Measurements from ENCODE around the gene LRRC37A. TPM values are rescaled to one million over a fixed set of nuclear protein-coding genes. Genes with fewer than 3 reads are reported as not detected.
"Not testable (repeated sequence)": the region's sequence is repeated elsewhere in the genome, so short reads cannot be mapped to it uniquely, and the experiment has no call there.

LRRC37A gene
- total RNA-seq, 6 experiments from 2014 or later = 0.46 to 0.91 (median 0.68) TPM

DNA sequence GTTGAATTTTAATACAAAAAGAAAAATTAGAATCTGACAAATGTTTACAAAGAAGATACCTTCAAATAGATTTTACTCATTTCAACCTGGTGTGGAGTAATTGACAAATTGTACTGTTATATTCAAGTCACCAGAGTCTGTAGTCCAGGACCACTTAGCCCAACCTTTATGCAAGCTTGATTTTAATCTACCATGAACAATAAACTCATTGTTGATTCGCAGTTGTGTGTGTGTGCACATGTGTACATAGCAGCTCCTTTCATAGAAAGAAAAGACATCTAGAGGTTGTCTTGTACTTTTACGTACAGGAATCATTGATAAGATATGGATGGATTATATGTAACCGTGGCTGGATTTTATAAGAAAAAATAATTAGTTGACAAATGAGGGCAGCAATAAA lies 20.7 kb upstream of the LRRC37A start:
- no peak for DNase-seq
- Mint-ChIP-seq H3K27me3 (ENCODE audit: insufficient read depth) (peaks cover 26% of the 10 kb centered on the region), H3K4me3 (no peak overlapping the region), H3K4me1 (ENCODE audit: low read depth) (no peaks in the 10 kb centered on the region), H3K27ac (no peak overlapping the region), H3K36me3 (ENCODE audit: low read depth) (no peaks in the 10 kb centered on the region), H3K9me3 (peaks cover under 1% of the 10 kb centered on the region; the same call in 1 of the 2 replicates)
- TF ChIP-seq, protein P1, sequence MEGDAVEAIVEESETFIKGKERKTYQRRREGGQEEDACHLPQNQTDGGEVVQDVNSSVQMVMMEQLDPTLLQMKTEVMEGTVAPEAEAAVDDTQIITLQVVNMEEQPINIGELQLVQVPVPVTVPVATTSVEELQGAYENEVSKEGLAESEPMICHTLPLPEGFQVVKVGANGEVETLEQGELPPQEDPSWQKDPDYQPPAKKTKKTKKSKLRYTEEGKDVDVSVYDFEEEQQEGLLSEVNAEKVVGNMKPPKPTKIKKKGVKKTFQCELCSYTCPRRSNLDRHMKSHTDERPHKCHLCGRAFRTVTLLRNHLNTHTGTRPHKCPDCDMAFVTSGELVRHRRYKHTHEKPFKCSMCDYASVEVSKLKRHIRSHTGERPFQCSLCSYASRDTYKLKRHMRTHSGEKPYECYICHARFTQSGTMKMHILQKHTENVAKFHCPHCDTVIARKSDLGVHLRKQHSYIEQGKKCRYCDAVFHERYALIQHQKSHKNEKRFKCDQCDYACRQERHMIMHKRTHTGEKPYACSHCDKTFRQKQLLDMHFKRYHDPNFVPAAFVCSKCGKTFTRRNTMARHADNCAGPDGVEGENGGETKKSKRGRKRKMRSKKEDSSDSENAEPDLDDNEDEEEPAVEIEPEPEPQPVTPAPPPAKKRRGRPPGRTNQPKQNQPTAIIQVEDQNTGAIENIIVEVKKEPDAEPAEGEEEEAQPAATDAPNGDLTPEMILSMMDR (IDR thresholded peaks at IDR 0.05) = no peak

DNA sequence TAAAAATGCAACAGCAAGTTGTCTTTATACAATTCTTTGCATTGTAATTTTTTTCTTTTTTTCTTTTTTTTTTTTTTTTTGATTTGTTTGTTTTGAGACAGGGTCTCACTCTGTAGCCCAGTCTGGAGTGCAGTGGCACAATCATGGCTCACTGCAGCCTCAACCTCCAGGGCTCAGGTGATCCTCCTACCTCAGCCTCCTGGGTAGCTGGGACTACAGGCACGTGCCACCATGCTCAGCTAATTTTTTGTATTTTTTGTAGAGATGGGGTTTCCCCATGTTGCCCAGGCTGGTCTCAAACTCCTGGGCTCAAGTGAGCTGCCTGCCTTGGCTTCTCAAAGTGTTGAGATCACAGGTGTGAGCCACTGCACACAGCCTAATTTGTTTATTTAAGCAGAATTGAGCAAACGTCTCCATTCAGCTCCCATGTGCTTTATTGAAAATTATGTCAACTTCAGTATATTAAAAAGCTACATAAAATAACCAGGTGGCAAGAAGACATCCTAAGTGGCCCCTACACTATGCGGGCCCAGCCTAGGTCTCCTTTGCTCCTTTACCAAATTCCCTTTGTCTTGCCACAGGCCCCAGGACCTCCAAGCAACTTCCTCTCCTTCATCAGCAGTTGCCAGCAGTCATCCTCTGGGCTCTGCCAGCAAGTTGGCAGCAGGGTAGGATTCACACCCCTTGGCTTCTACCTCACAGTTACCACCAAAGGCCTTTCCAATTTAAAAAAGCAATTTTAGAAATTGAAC lies 18.0 kb upstream of the LRRC37A start:
- not testable (repeated sequence) for H3K4me1 Mint-ChIP-seq (ENCODE audit: low read depth); DNase-seq; H3K27ac Mint-ChIP-seq; H3K9me3 Mint-ChIP-seq; H3K4me3 Mint-ChIP-seq; H3K36me3 Mint-ChIP-seq (ENCODE audit: low read depth)
- peaks cover 16% of the 10 kb centered on the region for H3K27me3 Mint-ChIP-seq (ENCODE audit: insufficient read depth)

DNA sequence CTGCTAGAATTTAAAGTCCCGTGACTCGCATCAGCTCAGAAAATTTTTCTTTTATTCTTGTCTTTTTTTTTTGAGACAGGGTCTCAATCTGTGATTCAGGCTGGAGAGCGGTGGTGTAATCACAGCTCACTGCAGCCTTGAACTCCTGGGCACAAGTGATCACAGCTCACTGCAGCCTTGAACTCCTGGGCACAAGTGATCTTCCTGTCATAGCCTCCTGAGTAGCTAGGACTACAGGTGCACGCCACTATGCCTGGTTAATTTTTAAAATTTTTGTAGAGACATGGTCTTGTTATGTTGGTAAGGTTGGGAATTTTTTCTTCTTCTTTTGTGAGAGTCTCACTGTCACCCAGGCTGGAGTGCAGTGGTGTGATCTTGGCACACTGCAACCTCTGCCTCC lies 13.6 kb upstream of the LRRC37A start:
- H3K9me3 Mint-ChIP-seq; H3K4me3 Mint-ChIP-seq; H3K36me3 Mint-ChIP-seq (ENCODE audit: low read depth); H3K27ac Mint-ChIP-seq; H3K27me3 Mint-ChIP-seq (ENCODE audit: insufficient read depth); DNase-seq: not testable (repeated sequence)
- H3K4me1 Mint-ChIP-seq (ENCODE audit: low read depth) = peaks cover 37% of the 10 kb centered on the region

DNA sequence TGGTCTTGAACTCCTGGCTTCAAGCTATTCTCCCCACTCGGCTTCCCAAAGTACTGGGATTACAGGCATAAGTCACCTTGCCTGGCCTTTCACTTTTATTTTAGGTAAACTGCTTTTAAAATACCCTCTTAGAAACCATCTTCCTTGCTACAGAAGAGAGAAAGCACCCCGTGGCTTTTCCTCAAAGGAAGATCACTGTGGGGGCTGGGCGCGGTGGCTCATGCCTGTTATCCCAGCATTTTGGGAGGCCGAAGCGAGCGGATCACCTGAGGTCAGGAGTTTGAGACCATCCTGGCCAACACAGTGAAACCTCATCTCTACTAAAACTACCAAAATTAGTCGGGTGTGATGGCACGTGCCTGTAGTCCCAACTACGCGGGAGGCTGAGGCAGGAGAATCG lies 12.3 kb upstream of the LRRC37A start:
- not testable (repeated sequence) for H3K27me3 Mint-ChIP-seq (ENCODE audit: insufficient read depth); H3K27ac Mint-ChIP-seq; DNase-seq; H3K36me3 Mint-ChIP-seq (ENCODE audit: low read depth); H3K9me3 Mint-ChIP-seq; H3K4me3 Mint-ChIP-seq
- H3K4me1 Mint-ChIP-seq (ENCODE audit: low read depth) = peaks cover 47% of the 10 kb centered on the region

DNA sequence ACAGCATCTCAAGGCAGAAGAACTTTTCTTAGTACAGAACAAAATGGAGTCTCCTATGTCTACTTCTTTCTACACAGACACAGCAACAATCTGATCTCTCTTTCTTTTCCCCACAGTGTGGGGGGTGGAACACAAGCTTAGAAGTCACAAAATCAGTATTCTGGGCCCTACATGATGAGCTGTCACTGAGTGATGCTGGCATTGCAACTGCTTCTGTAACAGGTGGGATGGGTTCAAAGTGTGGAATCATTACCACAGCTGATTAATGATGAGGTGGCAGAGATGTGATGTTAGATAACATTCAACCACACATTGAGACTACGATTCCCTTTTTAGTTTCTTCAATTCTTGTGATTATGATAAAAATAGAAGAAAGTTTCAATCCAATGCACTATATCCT lies 10.5 kb upstream of the LRRC37A start:
- H3K27ac Mint-ChIP-seq; H3K36me3 Mint-ChIP-seq (ENCODE audit: low read depth): not testable (repeated sequence)

DNA sequence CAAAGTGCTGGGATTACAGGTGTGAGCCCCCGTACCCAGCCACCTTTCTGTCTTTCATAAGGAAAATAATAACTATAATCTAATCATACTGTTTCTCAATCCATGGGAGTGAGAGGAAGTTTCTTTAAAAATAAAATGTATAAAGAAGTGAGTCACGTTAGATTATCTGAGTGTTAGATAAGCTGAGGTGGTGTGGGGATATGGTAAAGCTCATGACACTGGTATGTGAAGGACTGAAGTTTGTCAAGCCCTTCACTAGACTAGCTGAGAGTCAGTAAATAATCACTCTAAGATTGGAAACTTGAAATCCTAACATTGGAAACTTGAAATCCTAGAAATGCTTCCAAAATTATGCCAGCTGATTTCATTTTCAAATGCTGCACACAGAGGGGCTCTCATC lies 9.4 kb upstream of the LRRC37A start:
- H3K27ac Mint-ChIP-seq; DNase-seq; H3K36me3 Mint-ChIP-seq (ENCODE audit: low read depth); H3K9me3 Mint-ChIP-seq; H3K27me3 Mint-ChIP-seq (ENCODE audit: insufficient read depth); H3K4me3 Mint-ChIP-seq: not testable (repeated sequence)
- peaks cover 37% of the 10 kb centered on the region for H3K4me1 Mint-ChIP-seq (ENCODE audit: low read depth)

More for the DNA sequence above, 10.5 kb upstream of the LRRC37A start:
- not testable (repeated sequence) for H3K9me3 Mint-ChIP-seq; H3K27me3 Mint-ChIP-seq (ENCODE audit: insufficient read depth); H3K4me3 Mint-ChIP-seq; DNase-seq
- H3K4me1 Mint-ChIP-seq (ENCODE audit: low read depth) = peaks cover 45% of the 10 kb centered on the region

DNA sequence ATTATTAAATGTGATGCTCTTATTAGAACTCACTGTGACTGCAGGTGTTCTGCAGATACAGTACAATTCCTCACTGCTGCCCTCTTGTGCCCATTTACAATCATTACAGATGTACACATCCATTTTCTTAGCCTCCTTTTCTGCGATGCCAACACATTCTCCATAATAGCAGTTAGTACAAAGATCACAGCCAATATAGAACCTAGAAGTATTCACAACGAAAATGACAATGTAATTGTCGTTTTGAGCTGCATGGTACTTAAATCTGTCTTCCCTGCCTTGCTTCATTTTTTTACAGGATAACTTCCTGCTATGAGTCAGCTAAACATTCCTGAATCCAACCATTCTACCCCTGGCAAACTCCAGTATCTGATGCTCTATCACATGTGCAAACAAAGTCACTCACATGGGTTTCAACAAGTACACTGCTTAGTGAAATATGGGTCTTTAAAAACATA lies 8.1 kb upstream of the LRRC37A start:
- TF ChIP-seq, protein P1 (IDR thresholded peaks at IDR 0.05) = peak; percentile 90
- Mint-ChIP-seq H3K4me3 (peak overlapping the region; percentile 62), H3K27ac (peak overlapping the region; percentile 36), H3K4me1 (ENCODE audit: low read depth) (peaks cover 37% of the 10 kb centered on the region)
- not testable (repeated sequence) for H3K36me3 Mint-ChIP-seq (ENCODE audit: low read depth); H3K9me3 Mint-ChIP-seq; H3K27me3 Mint-ChIP-seq (ENCODE audit: insufficient read depth)
- peak; percentile 47 for DNase-seq

DNA sequence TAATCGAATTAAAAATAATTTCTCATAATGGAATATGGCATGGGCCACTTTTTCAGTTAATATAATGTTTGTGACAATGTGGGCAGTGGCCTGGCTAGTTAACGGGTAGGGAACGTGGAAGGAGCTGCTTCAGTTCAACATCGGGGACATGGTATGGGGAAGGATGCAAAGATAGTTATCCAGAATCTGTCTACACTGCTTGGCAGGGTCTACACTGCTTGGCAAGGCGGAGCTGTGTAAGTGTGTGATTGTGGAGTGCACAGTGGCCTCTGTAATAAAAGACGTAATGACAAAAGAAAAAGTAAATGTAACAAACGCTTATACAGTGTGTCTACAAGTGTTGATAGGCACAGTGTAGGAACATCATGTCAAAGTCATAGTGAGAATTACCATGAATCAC lies 7.3 kb upstream of the LRRC37A start:
- not testable (repeated sequence) for DNase-seq; H3K4me3 Mint-ChIP-seq; H3K36me3 Mint-ChIP-seq (ENCODE audit: low read depth); H3K9me3 Mint-ChIP-seq; H3K27me3 Mint-ChIP-seq (ENCODE audit: insufficient read depth); H3K27ac Mint-ChIP-seq
- H3K4me1 Mint-ChIP-seq (ENCODE audit: low read depth) = peaks cover 37% of the 10 kb centered on the region

DNA sequence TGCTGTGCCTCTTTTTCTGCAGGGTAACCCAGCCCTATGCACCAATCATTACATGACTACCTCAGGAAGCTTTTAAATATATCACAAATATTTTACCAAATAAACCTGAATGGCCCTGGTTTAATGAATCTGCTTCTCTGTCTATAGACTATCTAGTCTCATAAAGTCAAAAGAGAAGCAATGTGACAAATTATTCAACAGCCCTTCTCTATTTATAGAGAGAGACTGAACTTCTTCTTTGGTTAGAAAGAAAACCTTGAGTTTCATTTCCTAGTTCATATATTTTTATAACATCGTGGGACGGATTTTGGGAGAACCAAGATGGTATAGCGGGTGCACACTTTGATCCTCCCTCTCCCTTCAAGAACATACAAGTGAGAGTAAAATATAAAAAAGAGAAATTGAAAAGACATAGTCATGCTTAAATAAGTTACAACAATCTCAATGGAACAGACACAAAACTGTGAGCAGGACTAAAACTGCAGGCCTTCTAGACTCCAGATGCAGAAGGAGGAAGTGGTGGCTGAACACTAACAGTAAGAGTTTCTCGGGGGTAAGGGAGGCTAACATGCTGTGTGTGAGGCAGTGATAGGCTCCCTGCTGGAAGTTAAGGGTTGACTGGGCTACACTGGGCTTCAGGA lies 3.9 kb upstream of the LRRC37A start:
- H3K4me1 Mint-ChIP-seq (ENCODE audit: low read depth) = peaks cover 11% of the 10 kb centered on the region
- not testable (repeated sequence) for H3K36me3 Mint-ChIP-seq (ENCODE audit: low read depth); H3K4me3 Mint-ChIP-seq; H3K9me3 Mint-ChIP-seq; H3K27ac Mint-ChIP-seq; H3K27me3 Mint-ChIP-seq (ENCODE audit: insufficient read depth); DNase-seq

DNA sequence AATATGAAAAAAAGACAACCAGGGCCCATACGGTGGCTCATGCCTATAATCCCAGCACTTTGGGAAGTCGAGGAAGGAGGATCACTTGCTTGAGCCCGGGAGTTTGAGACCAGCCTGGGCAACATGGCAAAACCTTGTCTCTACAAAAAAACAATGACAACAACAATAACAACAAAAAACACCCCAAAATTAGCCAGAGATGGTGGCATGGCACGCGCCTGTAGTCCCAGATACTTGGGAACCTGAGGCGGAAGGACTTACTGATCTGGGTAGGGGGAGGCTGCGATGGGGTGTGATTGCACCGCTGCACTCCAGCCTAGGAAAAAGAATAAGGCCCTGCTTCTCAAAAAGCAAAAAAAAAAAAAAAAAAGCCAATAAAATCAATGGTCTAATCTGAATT lies 3.3 kb upstream of the LRRC37A start:
- H3K4me3 Mint-ChIP-seq; H3K4me1 Mint-ChIP-seq (ENCODE audit: low read depth); H3K27me3 Mint-ChIP-seq (ENCODE audit: insufficient read depth); H3K36me3 Mint-ChIP-seq (ENCODE audit: low read depth); H3K9me3 Mint-ChIP-seq; DNase-seq; H3K27ac Mint-ChIP-seq: not testable (repeated sequence)

DNA sequence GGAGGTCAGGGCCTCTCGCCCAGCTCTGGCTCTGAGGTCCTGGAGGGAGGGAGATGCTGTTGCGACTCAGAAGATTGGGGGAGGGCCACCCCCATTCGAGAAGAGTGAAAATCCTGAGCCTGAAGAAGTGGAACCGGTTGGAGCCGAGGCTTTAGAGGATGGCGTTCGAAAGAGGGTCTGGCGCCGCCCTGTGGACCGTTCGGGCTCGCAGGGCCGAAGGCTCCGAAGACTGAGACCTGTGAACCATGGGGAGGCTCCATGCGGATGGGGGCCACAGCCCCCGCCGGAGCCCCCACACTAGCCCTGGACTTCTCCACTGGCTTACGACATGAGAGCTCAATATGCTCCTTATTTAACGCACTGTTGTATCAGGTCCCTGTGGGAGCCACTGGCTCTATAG lies 46.3 kb downstream of the LRRC37A start:
- not testable (repeated sequence) for H3K36me3 Mint-ChIP-seq (ENCODE audit: low read depth); H3K9me3 Mint-ChIP-seq; DNase-seq; H3K4me1 Mint-ChIP-seq (ENCODE audit: low read depth); H3K27ac Mint-ChIP-seq; H3K27me3 Mint-ChIP-seq (ENCODE audit: insufficient read depth); H3K4me3 Mint-ChIP-seq

DNA sequence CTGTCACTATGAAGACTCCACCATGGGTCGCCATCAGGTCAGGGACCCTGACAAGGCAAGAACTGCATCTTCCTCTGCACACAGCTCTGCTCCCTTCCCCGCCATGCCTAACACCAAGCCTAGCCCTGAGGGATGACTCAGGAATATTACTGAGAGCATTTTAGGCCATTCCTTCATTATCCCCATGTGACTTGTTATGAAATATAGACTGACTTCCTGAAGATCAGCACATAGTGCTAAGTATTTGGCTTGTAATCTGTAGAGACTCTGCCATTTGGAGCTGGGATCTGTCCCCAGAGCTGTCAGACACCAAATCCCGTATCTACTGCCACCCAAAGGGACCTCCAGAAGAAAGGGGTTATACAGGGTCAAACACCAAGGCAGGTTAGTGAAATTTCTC lies 47.2 kb downstream of the LRRC37A start:
- H3K27me3 Mint-ChIP-seq (ENCODE audit: insufficient read depth); DNase-seq; H3K4me1 Mint-ChIP-seq (ENCODE audit: low read depth); H3K27ac Mint-ChIP-seq; H3K36me3 Mint-ChIP-seq (ENCODE audit: low read depth); H3K9me3 Mint-ChIP-seq; H3K4me3 Mint-ChIP-seq: not testable (repeated sequence)

Measured in HFFc6 (cell line).